GM21423 (cell line): ENCODE data around the gene ARPC1A.
"Not testable (repeated sequence)": the region's sequence is repeated elsewhere in the genome, so short reads cannot be mapped to it uniquely, and the experiment has no call there.

ENCODE experiments used
- ATAC-seq: cut with Tn5 transposase; IDR thresholded peaks from one replicate; pipeline ENCODE4 v1.9.1; 2021; ENCODE audit warnings: mild to moderate bottlenecking, moderate library complexity; ENCODE audit not compliant: unreplicated experiment

Gene ARPC1A

GRCh38 chr7:99386584-99387238, 61.0 kb downstream of the ARPC1A start:
- no peak for ATAC-seq

DNA sequence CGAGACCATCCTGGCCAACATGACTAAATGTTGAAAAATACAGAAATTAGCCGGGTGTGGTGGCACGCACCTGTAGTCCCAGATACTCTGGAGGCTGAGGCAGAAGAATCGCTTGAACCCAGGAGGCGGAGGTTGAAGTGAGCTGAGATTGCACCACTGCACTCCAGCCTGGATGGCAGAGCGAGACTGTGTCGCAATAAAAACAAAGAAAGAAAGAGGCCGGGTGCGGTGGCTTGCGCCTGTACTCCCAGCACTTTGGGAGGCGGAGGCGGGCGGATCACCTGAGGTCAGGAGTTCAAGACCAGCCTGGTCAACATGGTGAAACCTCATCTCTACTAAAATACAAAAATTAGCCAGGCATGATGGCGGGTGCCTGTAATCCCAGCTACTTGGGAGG, 61.5 kb downstream of the ARPC1A start:
- ATAC-seq = not testable (repeated sequence)

DNA sequence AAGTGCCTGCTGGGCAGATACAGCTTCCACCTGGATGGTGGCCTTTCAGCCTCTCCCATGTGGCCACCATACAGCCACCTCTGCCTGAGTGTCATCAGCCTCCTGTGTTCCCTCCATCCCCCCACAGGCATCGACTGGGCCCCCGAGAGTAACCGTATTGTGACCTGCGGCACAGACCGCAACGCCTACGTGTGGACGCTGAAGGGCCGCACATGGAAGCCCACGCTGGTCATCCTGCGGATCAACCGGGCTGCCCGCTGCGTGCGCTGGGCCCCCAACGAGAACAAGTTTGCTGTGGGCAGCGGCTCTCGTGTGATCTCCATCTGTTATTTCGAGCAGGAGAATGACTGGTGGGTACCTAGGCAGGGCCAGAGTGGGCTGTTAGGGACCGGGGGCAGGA, 62.2 kb downstream of the ARPC1A start:
- no peak for ATAC-seq

GRCh38 chr7:99389772-99390171, 64.1 kb downstream of the ARPC1A start:
- no peak for ATAC-seq

- ATAC-seq = no peak
These were observed 65.4 kb downstream of the ARPC1A start for GRCh38 chr7:99390941-99391602.

- ATAC-seq = no peak
These were observed 66.3 kb downstream of the ARPC1A start for GRCh38 chr7:99392046-99392445.

- ATAC-seq = peak; percentile 47
These were observed 67.1 kb downstream of the ARPC1A start for GRCh38 chr7:99392659-99393354.

DNA sequence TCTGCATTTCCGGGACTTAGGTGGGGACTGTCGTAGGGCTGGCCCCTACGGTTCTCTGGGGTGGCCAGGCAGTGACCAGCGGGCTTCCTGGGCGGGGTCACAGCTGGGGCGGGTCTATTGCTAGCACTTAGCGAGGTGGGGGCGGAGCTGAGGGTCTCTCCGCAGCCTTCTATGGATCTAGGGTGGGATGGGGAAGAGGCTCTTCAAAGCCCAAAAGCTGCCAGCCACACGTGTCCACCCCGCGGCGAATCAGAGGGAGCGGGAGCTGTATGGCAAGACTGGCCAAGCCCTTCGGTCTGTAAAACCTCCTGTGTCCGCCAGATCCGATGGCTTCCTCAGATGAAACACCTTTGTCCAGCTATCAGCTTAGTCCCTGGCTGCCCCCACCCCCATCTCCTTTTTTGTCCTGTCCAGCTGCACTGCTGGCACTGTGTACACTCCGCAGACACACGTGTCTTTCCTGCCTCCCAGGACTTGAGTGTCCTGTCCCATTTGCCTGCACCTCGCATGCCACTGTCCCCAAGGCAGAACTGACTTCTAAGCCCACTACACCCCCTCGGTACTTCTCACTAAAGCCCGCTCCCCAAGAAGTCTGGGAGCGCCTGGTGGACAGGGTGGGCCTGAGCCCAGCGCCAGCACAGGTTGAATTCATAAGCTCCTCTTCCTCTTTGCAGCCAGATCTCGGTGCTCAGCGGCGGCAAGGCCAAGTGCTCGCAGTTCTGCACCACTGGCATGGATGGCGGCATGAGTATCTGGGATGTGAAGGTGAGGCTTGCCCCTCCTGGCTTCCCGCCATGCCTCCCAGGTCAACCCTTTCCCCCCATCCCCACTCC, 67.9 kb downstream of the ARPC1A start:
- ATAC-seq = peak; percentile 21

- no peak for ATAC-seq
These were observed 68.4 kb downstream of the ARPC1A start for GRCh38 chr7:99394188-99394502.

DNA sequence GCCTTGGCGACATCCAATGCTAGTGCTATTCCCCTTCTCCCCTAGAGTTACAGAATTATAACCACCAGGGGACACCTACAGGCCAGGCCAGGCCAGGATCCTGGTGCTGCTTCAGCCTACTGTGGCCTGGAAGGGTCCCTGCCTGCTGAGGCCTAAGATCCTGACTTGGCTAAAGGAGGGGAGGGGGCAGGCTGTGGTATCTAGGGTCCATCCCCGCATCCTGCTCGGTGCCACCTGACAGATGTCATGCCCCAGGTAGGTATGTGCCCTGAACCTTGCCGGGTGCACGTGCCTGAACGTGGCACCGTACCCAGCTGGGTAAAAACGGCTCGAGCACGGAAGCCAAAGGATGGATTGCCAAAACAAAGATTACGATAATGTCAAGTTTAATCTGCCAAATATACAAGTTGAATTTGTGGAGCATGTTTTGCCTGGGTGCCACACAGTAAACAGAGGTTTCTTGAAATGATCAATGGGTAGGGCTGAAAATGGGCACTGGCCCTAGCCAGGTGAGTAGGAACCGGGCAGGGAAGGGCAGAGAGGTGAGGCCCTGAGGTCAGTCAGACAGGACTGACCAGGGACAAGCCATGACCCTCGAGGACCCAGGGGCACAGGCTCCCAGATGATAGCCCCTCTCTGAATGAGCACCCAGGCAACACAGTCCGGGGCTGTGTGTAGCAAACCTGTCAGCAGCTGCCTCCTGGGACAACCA, 70.1 kb downstream of the ARPC1A start:
- ATAC-seq = no peak

DNA sequence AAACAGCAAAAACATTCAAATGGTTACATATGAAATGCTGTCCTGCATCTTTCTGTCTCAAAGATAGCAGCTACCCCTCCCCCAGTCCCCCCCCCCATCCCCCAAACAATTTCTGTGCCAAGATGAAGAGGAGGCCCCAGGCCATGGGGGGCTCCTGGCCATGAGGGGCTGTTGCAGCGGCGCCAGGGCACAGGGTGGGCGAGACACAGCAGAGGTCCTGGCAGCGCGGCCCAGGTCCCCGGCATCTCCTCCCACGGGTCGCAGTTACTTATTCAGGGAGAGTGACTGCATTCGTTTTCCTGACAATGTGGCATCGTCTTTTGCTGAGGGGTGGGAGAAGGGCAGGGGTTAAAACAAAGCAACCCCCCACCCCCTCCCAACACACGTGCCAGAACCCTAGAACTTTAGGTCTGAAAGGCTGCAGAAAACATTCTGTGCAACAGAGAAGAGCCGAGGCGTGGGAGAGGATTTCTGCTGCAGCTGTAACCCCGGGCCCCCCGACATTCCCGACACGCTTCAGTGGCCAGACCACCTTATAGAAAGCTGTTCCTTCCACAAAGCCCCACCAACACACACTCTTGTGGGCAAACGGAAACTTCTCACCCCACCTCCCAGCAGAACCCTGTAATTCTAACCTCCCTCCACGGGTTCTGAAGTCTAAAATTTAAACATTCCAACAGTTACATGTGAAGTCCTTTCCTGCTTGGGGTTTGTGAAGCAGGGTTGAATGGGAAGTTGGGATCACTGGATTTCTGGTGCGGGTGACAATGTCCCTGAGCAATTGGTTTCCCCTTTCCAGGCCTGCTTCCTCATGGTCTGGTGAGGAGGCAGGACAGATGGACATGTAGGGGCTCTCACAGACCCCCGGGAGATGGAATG, 71.0 kb downstream of the ARPC1A start:
- no peak for ATAC-seq

DNA sequence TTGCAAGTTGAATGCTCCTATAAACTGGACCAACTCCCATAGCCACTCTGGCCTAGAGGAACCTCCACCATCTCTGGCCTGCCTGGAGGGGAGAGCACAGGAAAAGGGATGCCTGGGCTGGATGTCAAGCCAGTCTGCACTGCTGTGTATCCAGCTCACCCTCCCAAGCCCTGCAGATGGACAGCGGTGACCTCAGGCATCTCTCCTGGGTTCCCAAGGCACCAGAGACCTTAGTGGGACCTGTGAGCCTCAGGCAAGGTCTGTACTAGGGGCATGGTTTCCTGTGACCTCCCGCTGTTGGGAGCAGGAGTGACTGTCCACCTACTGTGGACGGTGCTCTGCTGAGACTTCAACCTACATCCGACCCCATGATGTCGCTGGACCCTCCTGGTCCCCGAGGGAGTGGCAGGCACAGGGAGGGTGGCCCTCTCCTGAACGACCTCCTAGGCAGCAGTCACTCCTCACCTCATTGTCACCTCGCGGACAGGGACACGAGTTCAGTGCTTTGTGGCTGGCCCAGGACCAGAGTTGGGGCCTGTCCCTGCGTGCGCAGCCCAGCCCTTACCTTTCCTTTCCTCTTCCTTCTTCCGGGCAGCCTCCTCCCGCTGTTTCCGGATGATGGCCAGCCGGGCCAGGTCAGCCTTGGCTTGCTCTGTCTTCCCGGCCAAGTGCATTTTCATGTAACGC, 71.7 kb downstream of the ARPC1A start:
- ATAC-seq = no peak

GRCh38 chr7:99398891-99399445, 73.3 kb downstream of the ARPC1A start:
- no peak for ATAC-seq

DNA sequence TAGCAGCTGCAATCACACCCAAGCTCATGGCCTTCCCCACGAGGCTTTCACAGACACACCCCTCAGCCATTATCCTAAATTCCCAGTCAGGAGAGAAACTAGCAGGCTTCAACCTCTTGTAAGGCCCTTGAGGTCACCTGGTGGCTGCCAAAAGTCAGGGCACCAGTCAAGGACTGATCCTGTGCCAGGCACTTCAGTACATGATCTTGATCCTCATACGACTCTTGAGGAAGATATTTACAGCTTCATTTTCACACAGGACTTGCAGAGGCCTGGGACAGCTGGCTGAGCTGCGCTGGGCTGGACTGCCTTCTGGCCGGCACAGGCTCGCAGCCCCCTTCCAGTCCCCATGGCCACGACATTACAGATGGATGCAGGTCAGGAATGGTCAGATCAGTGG, 73.9 kb downstream of the ARPC1A start:
- ATAC-seq = no peak

DNA sequence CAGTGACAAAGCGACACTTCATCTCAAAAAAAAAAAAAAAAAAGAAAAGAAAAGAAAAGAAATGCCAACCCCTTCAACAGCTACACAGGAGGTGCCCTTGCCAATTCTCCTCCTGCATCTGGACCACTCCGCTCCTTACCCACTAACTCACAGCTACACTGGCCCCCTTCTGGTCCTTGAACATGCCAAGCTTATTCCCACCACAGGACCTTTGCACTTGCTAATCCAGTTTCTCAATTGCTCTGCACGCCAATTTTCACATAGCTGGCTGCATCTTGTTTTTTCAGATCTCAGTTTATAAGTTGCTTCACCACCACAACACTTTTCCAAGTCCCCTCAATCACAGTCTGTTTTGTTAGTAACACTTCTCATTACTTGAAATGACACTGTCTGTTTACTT, 77.2 kb downstream of the ARPC1A start:
- no peak for ATAC-seq

- no peak for ATAC-seq
These were observed 78.1 kb downstream of the ARPC1A start for GRCh38 chr7:99403764-99404163.

GRCh38 chr7:99404235-99404976, 78.7 kb downstream of the ARPC1A start:
- no peak for ATAC-seq

DNA sequence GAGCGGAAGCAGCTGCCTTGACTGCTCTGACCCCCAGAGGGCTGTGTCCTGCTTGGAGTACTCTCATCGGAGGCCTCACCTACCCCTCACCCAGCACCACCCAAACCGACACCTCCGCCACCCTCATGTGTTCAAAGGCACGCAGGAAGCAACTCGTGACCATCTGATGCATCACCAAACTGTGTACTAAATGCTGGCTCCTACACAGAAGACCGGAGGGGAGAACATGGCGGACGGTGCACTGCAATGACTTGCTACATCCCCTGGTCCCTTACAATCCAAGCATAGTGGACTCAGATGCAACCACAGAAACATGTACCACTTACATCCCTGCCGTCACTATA, 79.3 kb downstream of the ARPC1A start:
- no peak for ATAC-seq
